GM23248 (cell line): ENCODE data around the gene SMARCB1. TPM values are rescaled to one million over a fixed set of nuclear protein-coding genes. Genes with fewer than 3 reads are reported as not detected.

Source experiments
- DNase-seq: peaks from one replicate; pipeline ENCODE4 v3.0.0-alpha.2; 2015
- H2AFZ ChIP-seq: fragments of 200-600 bp; sonication (generic); 2 replicates; pipeline ENCODE4 v1.6.1; 2016; ENCODE audit warnings: antibody characterized with exemption
- H3F3A ChIP-seq: fragments of 200-600 bp; sonication (generic); 2 replicates; pipeline ENCODE4 v1.6.1; 2016; ENCODE audit warnings: mild to moderate bottlenecking, antibody characterized with exemption, mixed run types; ENCODE audit not compliant: insufficient read depth
- H3K27ac ChIP-seq: fragments of 200-600 bp; sonication (generic); 2 replicates; pipeline ENCODE4 v1.5.1; 2016; ENCODE audit warnings: mild to moderate bottlenecking
- H3K27me3 ChIP-seq: fragments of 200-600 bp; sonication (generic); replicated peaks from 2 replicates; pipeline ENCODE4 v1.6.1; 2016; ENCODE audit warnings: mild to moderate bottlenecking; ENCODE audit not compliant: insufficient read depth
- H3K36me3 ChIP-seq: fragments of 200-600 bp; sonication (generic); 2 replicates; pipeline ENCODE4 v1.6.1; 2016; ENCODE audit warnings: low read depth, mild to moderate bottlenecking
- H3K4me1 ChIP-seq: fragments of 200-600 bp; sonication (generic); 2 replicates; pipeline ENCODE4 v1.6.1; 2016; ENCODE audit warnings: mild to moderate bottlenecking; ENCODE audit not compliant: insufficient read depth
- H3K4me2 ChIP-seq: fragments of 200-600 bp; sonication (generic); one replicate; pipeline ENCODE4 v1.6.1; 2016; ENCODE audit warnings: mild to moderate bottlenecking; ENCODE audit not compliant: unreplicated experiment
- H3K4me3 ChIP-seq: fragments of 200-600 bp; sonication (generic); 2 replicates; pipeline ENCODE4 v1.5.1; 2016; ENCODE audit warnings: mild to moderate bottlenecking
- H3K79me2 ChIP-seq: fragments of 200-600 bp; sonication (generic); 2 replicates; pipeline ENCODE4 v1.6.1; 2016; ENCODE audit warnings: mild to moderate bottlenecking; ENCODE audit not compliant: insufficient read depth
- H3K9ac ChIP-seq: fragments of 200-600 bp; sonication (generic); 2 replicates; pipeline ENCODE4 v1.6.1; 2016; ENCODE audit warnings: mild to moderate bottlenecking
- H3K9me2 ChIP-seq: fragments of 200-600 bp; sonication (generic); 2 replicates; pipeline ENCODE4 v1.6.1; 2016; ENCODE audit warnings: mixed run types, mild to moderate bottlenecking, moderate library complexity; ENCODE audit not compliant: insufficient read depth
- H3K9me3 ChIP-seq: fragments of 200-600 bp; sonication (generic); one replicate; pipeline ENCODE4 v1.6.1; 2017; ENCODE audit warnings: low read depth
- H4K20me1 ChIP-seq: fragments of 200-600 bp; sonication (generic); 2 replicates; pipeline ENCODE4 v1.6.0; 2016; ENCODE audit not compliant: insufficient read depth
- EZH2 ChIP-seq: fragments of 200-600 bp; sonication (generic); IDR thresholded peaks from 2 replicates; pipeline ENCODE4 v1.6.1; 2018; ENCODE audit warnings: antibody characterized with exemption, mild to moderate bottlenecking; ENCODE audit not compliant: insufficient read depth, poor library complexity, severe bottlenecking
- EZH2phosphoT487 ChIP-seq: fragments of 200-600 bp; sonication (generic); IDR thresholded peaks from 2 replicates; pipeline ENCODE4 v1.6.1; 2018; ENCODE audit warnings: antibody characterized with exemption, moderate library complexity, mild to moderate bottlenecking, low read depth; ENCODE audit not compliant: insufficient read depth
- WGBS, 2 experiments: methylation state at CpG; one replicate each; pipeline ENCODE4 v1.1.6; 2015 to 2017; ENCODE audit warnings: low lambda C conversion rate in 2 of 2, low coverage in 1 of 2; ENCODE audit errors: missing lambda C conversion rate in 2 of 2; 5-methylcytosine and 5-hydroxymethylcytosine counted together
- in situ Hi-C: fragments of 300-500 bp; cut with MboI; formaldehyde crosslinking; loops from 2 replicates; pipeline ENCODE4 v1.15.0; 2020
- polyA plus RNA-seq: library from polyadenylated mRNA; unstranded; fragments of >200 nt; fragmentation: Nextera tagmentation; extraction: Ambion mirVana; gene quantifications from 2 replicates; pipeline ENCODE4 v1.2.1, GENCODE V29; 2016
- total RNA-seq: library from RNA; depleted of rRNA; stranded (reverse); fragments of >200 nt; shearing (Covaris generic); gene quantifications from 2 replicates; pipeline ENCODE4 v1.2.3, GENCODE V29; 2014

Gene SMARCB1
- total and polyA plus RNA-seq, 2 experiments from 2014 or later: 63.9 to 85.2 TPM

DNA sequence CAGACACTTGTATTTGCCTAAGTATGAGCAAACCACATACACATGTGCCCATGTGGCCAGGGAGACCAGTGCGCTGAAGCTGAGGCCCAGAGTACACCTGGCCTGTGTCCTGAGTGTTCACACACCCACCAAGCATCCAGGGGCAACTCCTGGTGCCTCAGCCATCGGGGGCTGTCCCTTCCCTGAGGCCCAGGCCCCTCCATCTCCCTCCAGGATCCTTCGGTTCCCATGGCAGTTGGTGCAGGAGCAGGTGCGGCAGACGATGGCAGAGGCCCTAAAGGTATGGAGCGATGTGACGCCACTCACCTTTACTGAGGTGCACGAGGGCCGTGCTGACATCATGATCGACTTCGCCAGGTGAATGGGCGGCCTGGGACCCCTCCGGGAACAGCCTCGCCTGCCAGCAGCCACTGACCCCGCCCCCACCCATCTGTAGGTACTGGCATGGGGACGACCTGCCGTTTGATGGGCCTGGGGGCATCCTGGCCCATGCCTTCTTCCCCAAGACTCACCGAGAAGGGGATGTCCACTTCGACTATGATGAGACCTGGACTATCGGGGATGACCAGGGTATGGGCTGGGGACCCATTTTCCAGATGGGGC, 6.5 kb upstream of the SMARCB1 start:
- Histone ChIP-seq H3K4me3 (no peak overlapping the region), H3K36me3 (no peaks in the 10 kb centered on the region), H2AFZ (no peak overlapping the region), H3K4me2 (no peak overlapping the region), H3K27ac (no peak overlapping the region), H3K9ac (no peak overlapping the region), H3K79me2 (no peaks in the 10 kb centered on the region), H4K20me1 (no peaks in the 10 kb centered on the region), H3K9me2 (no peaks in the 10 kb centered on the region), H3K9me3 (no peaks in the 10 kb centered on the region), H3F3A (0 out of 2 replicates have a peak, but pooled peaks cover 3% of the 10 kb centered on the region), H3K4me1 (peaks cover 13% of the 10 kb centered on the region), H3K27me3 (no peaks in the 10 kb centered on the region)
- 94% methylated on average over 20 of the region's 20 CpGs for WGBS, 2 experiments
- in situ Hi-C loops: no loop called here
- DNase-seq: no peak
- TF ChIP-seq EZH2phosphoT487 (no peak), EZH2 (no peak)

DNA sequence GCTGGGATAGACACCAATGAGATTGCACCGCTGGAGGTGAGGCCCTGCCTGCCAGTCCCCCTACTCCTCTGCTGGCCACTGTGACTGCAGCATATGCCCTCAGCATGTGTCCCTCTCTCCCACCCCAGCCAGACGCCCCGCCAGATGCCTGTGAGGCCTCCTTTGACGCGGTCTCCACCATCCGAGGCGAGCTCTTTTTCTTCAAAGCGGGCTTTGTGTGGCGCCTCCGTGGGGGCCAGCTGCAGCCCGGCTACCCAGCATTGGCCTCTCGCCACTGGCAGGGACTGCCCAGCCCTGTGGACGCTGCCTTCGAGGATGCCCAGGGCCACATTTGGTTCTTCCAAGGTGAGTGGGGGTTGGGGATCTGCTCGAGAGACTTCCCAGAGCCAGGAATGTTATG, 5.7 kb upstream of the SMARCB1 start:
- no peak for DNase-seq
- no peaks in the 10 kb centered on the region for H3K79me2 ChIP-seq
- in situ Hi-C loops: no loop called here
- peak overlapping the region; percentile 49 for H3K27ac ChIP-seq
- no peak overlapping the region for H3K4me3 ChIP-seq
- no peaks in the 10 kb centered on the region for H3K27me3 ChIP-seq
- H2AFZ ChIP-seq: peak overlapping the region; percentile 61
- 0 out of 2 replicates have a peak, but pooled peaks cover 3% of the 10 kb centered on the region for H3F3A ChIP-seq
- no peaks in the 10 kb centered on the region for H3K9me3 ChIP-seq
- H3K9me2 ChIP-seq: no peaks in the 10 kb centered on the region
- no peak for TF ChIP-seq EZH2phosphoT487
- no peak for TF ChIP-seq EZH2
- 76 to 79% methylated on average over 14 to 15 of the region's 15 CpGs for WGBS, 2 experiments
- no peaks in the 10 kb centered on the region for H4K20me1 ChIP-seq
- no peak overlapping the region for H3K4me2 ChIP-seq
- no peaks in the 10 kb centered on the region for H3K36me3 ChIP-seq
- peaks cover 13% of the 10 kb centered on the region for H3K4me1 ChIP-seq
- H3K9ac ChIP-seq: peak overlapping the region; percentile 24; the same call in 1 of the 2 replicates

DNA sequence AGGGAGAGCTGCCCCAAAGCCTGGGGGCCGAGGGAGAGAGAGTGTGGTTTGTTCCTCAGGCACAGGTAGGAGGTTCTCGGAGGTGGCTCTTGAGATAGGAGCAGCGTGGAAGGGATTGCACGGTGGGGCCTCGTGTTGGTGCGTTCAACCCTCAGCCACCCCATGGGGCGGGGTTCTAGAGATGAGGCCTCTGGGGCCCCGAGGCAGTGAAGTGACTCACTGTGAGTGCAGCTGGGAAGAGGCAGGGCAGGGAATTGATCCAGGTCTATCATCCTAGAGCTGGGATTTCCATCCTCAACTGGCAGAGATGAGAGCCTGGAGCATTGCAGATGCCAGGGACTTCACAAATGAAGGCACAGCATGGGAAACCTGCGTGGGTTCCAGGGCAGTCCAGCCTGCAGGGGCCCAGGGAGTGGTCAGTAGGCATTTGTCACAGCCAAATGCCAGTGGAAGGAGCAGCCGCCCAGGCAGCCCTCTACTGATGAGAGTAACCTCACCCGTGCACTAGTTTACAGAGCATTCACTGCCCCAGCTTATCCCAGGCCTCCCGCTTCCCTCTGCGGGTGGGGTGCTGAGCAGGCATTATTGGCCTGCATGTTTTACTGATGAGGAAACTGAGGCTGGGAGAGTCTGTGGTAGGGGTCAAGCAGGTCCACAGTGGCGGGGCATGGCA, 5.1 kb upstream of the SMARCB1 start:
- WGBS, 2 experiments: 18 to 19% methylated on average over 14 of the region's 14 CpGs

DNA sequence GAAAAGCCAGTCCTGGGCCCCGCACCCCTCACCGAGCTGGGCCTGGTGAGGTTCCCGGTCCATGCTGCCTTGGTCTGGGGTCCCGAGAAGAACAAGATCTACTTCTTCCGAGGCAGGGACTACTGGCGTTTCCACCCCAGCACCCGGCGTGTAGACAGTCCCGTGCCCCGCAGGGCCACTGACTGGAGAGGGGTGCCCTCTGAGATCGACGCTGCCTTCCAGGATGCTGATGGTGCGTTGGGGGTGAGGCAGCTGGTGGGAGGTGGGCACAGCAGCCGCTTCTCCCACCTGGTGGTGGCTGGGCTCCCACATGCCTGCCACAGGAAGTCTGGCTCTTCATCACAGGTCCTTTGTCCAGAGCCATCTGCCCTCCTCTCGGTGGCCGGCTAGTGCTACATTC, 4.5 kb upstream of the SMARCB1 start:
- Histone ChIP-seq H3K27me3 (no peaks in the 10 kb centered on the region), H3K4me1 (peaks cover 19% of the 10 kb centered on the region), H3K79me2 (no peaks in the 10 kb centered on the region), H3K27ac (peak overlapping the region; percentile 49; the same call in 1 of the 2 replicates), H3K9ac (no peak overlapping the region), H3K9me3 (no peaks in the 10 kb centered on the region), H3K36me3 (no peaks in the 10 kb centered on the region), H3K4me3 (no peak overlapping the region), H2AFZ (no peak overlapping the region), H3K4me2 (peak overlapping the region; percentile 17), H3K9me2 (no peaks in the 10 kb centered on the region), H3F3A (peaks cover 3% of the 10 kb centered on the region; the same call in 1 of the 2 replicates), H4K20me1 (no peaks in the 10 kb centered on the region)
- TF ChIP-seq EZH2: no peak
- no peak for TF ChIP-seq EZH2phosphoT487
- in situ Hi-C loops: no loop called here
- WGBS, 2 experiments: 95 to 96% methylated on average over 10 to 16 of the region's 16 CpGs
- DNase-seq: no peak

More for the DNA sequence above, 5.1 kb upstream of the SMARCB1 start:
- peak overlapping the region; percentile 24; the same call in 1 of the 2 replicates for H3K9ac ChIP-seq
- H3K4me1 ChIP-seq: peaks cover 19% of the 10 kb centered on the region
- no peaks in the 10 kb centered on the region for H3K9me3 ChIP-seq
- H3K27me3 ChIP-seq: no peaks in the 10 kb centered on the region
- H3K36me3 ChIP-seq: no peaks in the 10 kb centered on the region
- peak overlapping the region; percentile 49 for H3K27ac ChIP-seq
- in situ Hi-C loops: no loop called here
- peak overlapping the region; percentile 61 for H2AFZ ChIP-seq
- H3K79me2 ChIP-seq: no peaks in the 10 kb centered on the region
- no peak for TF ChIP-seq EZH2phosphoT487
- TF ChIP-seq EZH2: no peak
- H4K20me1 ChIP-seq: no peaks in the 10 kb centered on the region
- H3K4me2 ChIP-seq: peak overlapping the region; percentile 17
- no peak overlapping the region for H3K4me3 ChIP-seq
- DNase-seq: peak; percentile 94
- no peaks in the 10 kb centered on the region for H3K9me2 ChIP-seq
- H3F3A ChIP-seq: peaks cover 3% of the 10 kb centered on the region; the same call in 1 of the 2 replicates
